ENCODE data around the gene POLR1G. TPM values are rescaled to one million over a fixed set of nuclear protein-coding genes. Genes with fewer than 3 reads are reported as not detected.
"Not testable (repeated sequence)": the region's sequence is repeated elsewhere in the genome, so short reads cannot be mapped to it uniquely, and the experiment has no call there.

POLR1G gene
- total RNA-seq, 1 donor from 2014 or later: 7.4 TPM

GRCh38 chr19:45409557-45409920 is 3.1 kb downstream of the POLR1G start:
- TF ChIP-seq CTCF (IDR thresholded peaks at IDR 0.05; ENCODE audit: unreplicated experiment): no peak
- H3K4me3 Mint-ChIP-seq (ENCODE audit: low read depth): no peak overlapping the region
- peaks cover 18% of the 10 kb centered on the region for H3K36me3 Mint-ChIP-seq (ENCODE audit: insufficient read depth)
- H3K9me3 Mint-ChIP-seq (ENCODE audit: low read depth): no peaks in the 10 kb centered on the region
- no peak for DNase-seq (ENCODE audit: low spot score, unreplicated experiment)
- H3K4me1 Mint-ChIP-seq (ENCODE audit: low read depth): peaks cover 8% of the 10 kb centered on the region
- H3K27me3 Mint-ChIP-seq: peaks cover 3% of the 10 kb centered on the region
- no peak overlapping the region for H3K27ac Mint-ChIP-seq

- not testable (repeated sequence) for H3K4me3 Mint-ChIP-seq (ENCODE audit: low read depth); H3K9me3 Mint-ChIP-seq (ENCODE audit: low read depth); H3K4me1 Mint-ChIP-seq (ENCODE audit: low read depth); DNase-seq (ENCODE audit: low spot score, unreplicated experiment); H3K27ac Mint-ChIP-seq; H3K27me3 Mint-ChIP-seq
- H3K36me3 Mint-ChIP-seq (ENCODE audit: insufficient read depth): peaks cover 18% of the 10 kb centered on the region
Measured at GRCh38 chr19:45410330-45410729, 3.9 kb downstream of the POLR1G start.

GRCh38 chr19:45413497-45413896 is 7.1 kb downstream of the POLR1G start:
- Mint-ChIP-seq H3K27me3 (no peaks in the 10 kb centered on the region), H3K9me3 (ENCODE audit: low read depth) (no peaks in the 10 kb centered on the region), H3K4me1 (ENCODE audit: low read depth) (no peaks in the 10 kb centered on the region), H3K27ac (no peak overlapping the region), H3K4me3 (ENCODE audit: low read depth) (no peak overlapping the region), H3K36me3 (ENCODE audit: insufficient read depth) (peaks cover 23% of the 10 kb centered on the region)
- DNase-seq (ENCODE audit: low spot score, unreplicated experiment): no peak
- TF ChIP-seq CTCF (IDR thresholded peaks at IDR 0.05; ENCODE audit: unreplicated experiment): no peak

- peaks cover 16% of the 10 kb centered on the region for H3K36me3 Mint-ChIP-seq (ENCODE audit: insufficient read depth)
- no peak for DNase-seq (ENCODE audit: low spot score, unreplicated experiment)
- H3K4me1 Mint-ChIP-seq (ENCODE audit: low read depth): no peaks in the 10 kb centered on the region
- TF ChIP-seq CTCF (IDR thresholded peaks at IDR 0.05; ENCODE audit: unreplicated experiment): no peak
- no peaks in the 10 kb centered on the region for H3K9me3 Mint-ChIP-seq (ENCODE audit: low read depth)
- H3K27ac Mint-ChIP-seq: no peak overlapping the region
- no peak overlapping the region for H3K4me3 Mint-ChIP-seq (ENCODE audit: low read depth)
- no peaks in the 10 kb centered on the region for H3K27me3 Mint-ChIP-seq
Measured at GRCh38 chr19:45414468-45414867, 8.0 kb downstream of the POLR1G start.

GRCh38 chr19:45417151-45417550 is 10.7 kb downstream of the POLR1G start:
- no peaks in the 10 kb centered on the region for H3K27me3 Mint-ChIP-seq

More at GRCh38 chr19:45417151-45417550, 10.7 kb downstream of the POLR1G start:
- Mint-ChIP-seq H3K36me3 (ENCODE audit: insufficient read depth) (peaks cover 20% of the 10 kb centered on the region), H3K4me3 (ENCODE audit: low read depth) (no peak overlapping the region), H3K4me1 (ENCODE audit: low read depth) (peaks cover 2% of the 10 kb centered on the region), H3K9me3 (ENCODE audit: low read depth) (no peaks in the 10 kb centered on the region), H3K27ac (no peak overlapping the region)
- DNase-seq (ENCODE audit: low spot score, unreplicated experiment): no peak
- no peak for TF ChIP-seq CTCF (IDR thresholded peaks at IDR 0.05; ENCODE audit: unreplicated experiment)

Data from progenitor cell of endocrine pancreas (in vitro differentiated cells).